Mucosa of descending colon (tissue), 3 donors: ENCODE results near the gene PHACTR2. TPM values are rescaled to one million over a fixed set of nuclear protein-coding genes. Genes with fewer than 3 reads are reported as not detected.
"Not testable (repeated sequence)": the region's sequence is repeated elsewhere in the genome, so short reads cannot be mapped to it uniquely, and the experiment has no call there.

ENCODE experiments used
- ATAC-seq: fragments of 200-7000 bp; cut with Tn5 transposase; one replicate; pipeline ENCODE4 v1.9.1; 2020; ENCODE audit warnings: mild to moderate bottlenecking, moderate library complexity
- DNase-seq, 3 donors: peaks; one replicate each; pipeline ENCODE4 v3.0.0-alpha.2; 2020
- H3K36me3 ChIP-seq: fragments of 200-600 bp; one replicate; pipeline ENCODE4 v1.8.0; 2021; ENCODE audit warnings: low read depth, mild to moderate bottlenecking
- H3K4me1 ChIP-seq: fragments of 200-600 bp; one replicate; pipeline ENCODE4 v1.8.0; 2021; ENCODE audit warnings: low read depth, mild to moderate bottlenecking
- H3K4me3 ChIP-seq: fragments of 200-600 bp; one replicate; pipeline ENCODE4 v1.8.0; 2021; ENCODE audit warnings: mild to moderate bottlenecking
- H3K9me3 ChIP-seq: fragments of 200-600 bp; one replicate; pipeline ENCODE4 v1.8.0; 2021; ENCODE audit warnings: mild to moderate bottlenecking
- intact Hi-C, 2 donors: fragments of 100-400 bp; cut with DNase I in 1 of 2; cut with micrococcal nuclease in 1 of 2; formaldehyde crosslinking; loops; one replicate each; pipeline versions ENCODE4 v1.11.0 to v1.11.1; 2022; cut with DNase I, micrococcal nuclease
- total RNA-seq, 3 donors: library from RNA; stranded (reverse); fragmentation: NEBNext Ultra II Directional in 2 of 3; extraction: Animal tissue kit (Norgen Biotek cat#: 25700) in 2 of 3; gene quantifications; one replicate each; pipeline versions ENCODE4 v1.2.1 to v1.2.4, GENCODE V29; 2021 to 2023
- TF ChIP-seq, protein P1 (sequence below): fragments of 200-600 bp; IDR thresholded peaks from one replicate; pipeline ENCODE4 v1.8.0; 2022; ENCODE audit warnings: antibody characterized with exemption, mild to moderate bottlenecking
- donor health status: DM: no; HTN: no; CAD: no; lungs with moderate emphysema.
- donor health status: DM: no; HTN: no; CAD: no.
- donor health status: DM: no; HTN: yes; CAD: no.

PHACTR2 gene
- total RNA-seq, 3 donors from 2014 or later = 49.5 to 70.8 (median 53.4) TPM

DNA sequence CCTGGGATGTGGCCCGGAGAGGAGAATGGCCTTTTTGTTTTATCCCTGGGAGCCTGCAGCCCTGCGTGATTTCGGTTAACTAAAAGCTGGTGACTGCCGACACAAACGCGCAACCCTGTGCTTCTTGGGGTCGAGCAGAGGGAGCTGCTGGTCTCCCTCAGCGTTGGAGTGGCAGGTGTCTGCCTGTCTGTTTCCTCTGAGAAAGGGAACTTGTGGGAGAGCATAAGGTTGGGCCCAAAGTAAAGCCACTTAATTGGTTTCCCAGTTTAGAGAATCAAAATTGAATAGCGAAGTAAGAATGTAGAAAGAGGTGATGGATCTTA is 165.9 kb downstream of the PHACTR2 start:
- DNase-seq = no peak
- Histone ChIP-seq H3K4me3 (peak overlapping the region; percentile 33), H3K36me3 (no peaks in the 10 kb centered on the region), H3K4me1 (peaks cover 7% of the 10 kb centered on the region), H3K9me3 (no peaks in the 10 kb centered on the region)
- intact Hi-C loops = no loop called here
- TF ChIP-seq, protein P1, sequence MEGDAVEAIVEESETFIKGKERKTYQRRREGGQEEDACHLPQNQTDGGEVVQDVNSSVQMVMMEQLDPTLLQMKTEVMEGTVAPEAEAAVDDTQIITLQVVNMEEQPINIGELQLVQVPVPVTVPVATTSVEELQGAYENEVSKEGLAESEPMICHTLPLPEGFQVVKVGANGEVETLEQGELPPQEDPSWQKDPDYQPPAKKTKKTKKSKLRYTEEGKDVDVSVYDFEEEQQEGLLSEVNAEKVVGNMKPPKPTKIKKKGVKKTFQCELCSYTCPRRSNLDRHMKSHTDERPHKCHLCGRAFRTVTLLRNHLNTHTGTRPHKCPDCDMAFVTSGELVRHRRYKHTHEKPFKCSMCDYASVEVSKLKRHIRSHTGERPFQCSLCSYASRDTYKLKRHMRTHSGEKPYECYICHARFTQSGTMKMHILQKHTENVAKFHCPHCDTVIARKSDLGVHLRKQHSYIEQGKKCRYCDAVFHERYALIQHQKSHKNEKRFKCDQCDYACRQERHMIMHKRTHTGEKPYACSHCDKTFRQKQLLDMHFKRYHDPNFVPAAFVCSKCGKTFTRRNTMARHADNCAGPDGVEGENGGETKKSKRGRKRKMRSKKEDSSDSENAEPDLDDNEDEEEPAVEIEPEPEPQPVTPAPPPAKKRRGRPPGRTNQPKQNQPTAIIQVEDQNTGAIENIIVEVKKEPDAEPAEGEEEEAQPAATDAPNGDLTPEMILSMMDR = no peak
- no peak for ATAC-seq

- H3K9me3 ChIP-seq = no peaks in the 10 kb centered on the region
- peaks cover 7% of the 10 kb centered on the region for H3K4me1 ChIP-seq
- DNase-seq (no peak), ATAC-seq (no peak)
- no peaks in the 10 kb centered on the region for H3K36me3 ChIP-seq
- peak overlapping the region; percentile 33 for H3K4me3 ChIP-seq
- intact Hi-C loops = no loop called here
- TF ChIP-seq, protein P1 = no peak
Observed at GRCh38 chr6:143844006-143844405, 166.2 kb downstream of the PHACTR2 start.

- H3K4me3 ChIP-seq = no peak overlapping the region
- no peaks in the 10 kb centered on the region for H3K36me3 ChIP-seq
- DNase-seq = no peak
- TF ChIP-seq, protein P1 = no peak
- H3K4me1 ChIP-seq = peaks cover 7% of the 10 kb centered on the region
- H3K9me3 ChIP-seq = no peaks in the 10 kb centered on the region
- ATAC-seq = no peak
- intact Hi-C loops = no loop called here
Observed at GRCh38 chr6:143845033-143845432, 167.3 kb downstream of the PHACTR2 start.

DNA sequence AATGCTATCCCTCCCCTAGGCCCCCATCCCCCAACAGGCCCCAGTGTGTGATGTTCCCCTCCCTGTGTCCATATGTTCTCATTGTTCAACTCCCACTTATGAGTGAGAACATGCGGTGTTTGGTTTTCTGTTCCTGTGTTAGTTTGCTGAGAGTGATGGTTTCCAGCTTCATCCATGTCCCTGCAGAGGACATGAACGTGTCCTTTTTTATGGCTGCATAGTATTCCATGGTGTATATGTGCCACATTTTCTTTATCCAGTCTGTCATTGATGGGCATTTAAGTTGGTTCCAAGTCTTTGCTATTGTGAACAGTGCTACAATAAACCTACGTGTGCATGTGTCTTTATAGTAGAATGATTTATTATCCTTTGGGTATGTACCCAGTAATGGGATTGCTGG is 173.9 kb downstream of the PHACTR2 start:
- ATAC-seq, H3K36me3 ChIP-seq, DNase-seq, H3K4me3 ChIP-seq, intact Hi-C loops, H3K9me3 ChIP-seq, H3K4me1 ChIP-seq: not testable (repeated sequence)

- ATAC-seq, H3K4me3 ChIP-seq, H3K36me3 ChIP-seq, H3K9me3 ChIP-seq, intact Hi-C loops, H3K4me1 ChIP-seq, DNase-seq: not testable (repeated sequence)
Observed at GRCh38 chr6:143855057-143855456, 177.3 kb downstream of the PHACTR2 start.

GRCh38 chr6:143856762-143857161 is 179.0 kb downstream of the PHACTR2 start:
- not testable (repeated sequence) for H3K36me3 ChIP-seq, H3K4me1 ChIP-seq

DNA sequence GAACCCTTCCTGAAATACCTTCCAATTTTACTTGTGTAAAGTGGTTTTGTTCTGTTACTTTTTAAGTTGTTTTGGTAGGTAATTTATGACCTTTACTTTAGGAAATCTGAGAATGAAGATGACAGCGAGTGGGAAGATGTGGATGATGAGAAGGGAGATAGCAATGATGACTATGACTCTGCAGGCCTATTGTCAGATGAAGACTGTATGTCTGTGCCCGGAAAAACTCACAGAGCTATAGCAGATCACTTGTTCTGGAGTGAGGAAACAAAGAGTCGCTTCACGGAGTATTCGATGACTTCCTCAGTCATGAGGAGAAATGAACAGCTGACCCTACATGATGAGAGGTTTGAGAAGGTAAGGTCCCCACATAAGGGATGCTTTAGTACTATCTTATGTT is 179.9 kb downstream of the PHACTR2 start:
- H3K9me3 ChIP-seq = peaks cover 7% of the 10 kb centered on the region
- TF ChIP-seq, protein P1 = no peak
- no peak for ATAC-seq
- DNase-seq = no peak
- no peaks in the 10 kb centered on the region for H3K4me1 ChIP-seq
- H3K36me3 ChIP-seq = peaks cover 2% of the 10 kb centered on the region
- intact Hi-C loops = no loop called here
- H3K4me3 ChIP-seq = no peak overlapping the region

More at GRCh38 chr6:143856762-143857161, 179.0 kb downstream of the PHACTR2 start:
- H3K4me3 ChIP-seq, H3K9me3 ChIP-seq, intact Hi-C loops, ATAC-seq, DNase-seq: not testable (repeated sequence)
